Neural progenitor cell (in vitro differentiated cells): ENCODE results near the gene GABBR1. TPM values are rescaled to one million over a fixed set of nuclear protein-coding genes. Genes with fewer than 3 reads are reported as not detected.

ENCODE experiments used
- DNase-seq: peaks from one replicate; pipeline ENCODE4 v3.0.0-alpha.2; 2016; ENCODE audit warnings: low spot score
- H2AFZ ChIP-seq: fragments of 200-600 bp; sonication (generic); replicated peaks from 2 replicates; pipeline ENCODE4 v1.6.1; 2016; ENCODE audit warnings: antibody characterized with exemption
- H3F3A ChIP-seq: fragments of 200-600 bp; sonication (generic); 2 replicates; pipeline ENCODE4 v1.6.1; 2016; ENCODE audit warnings: antibody characterized with exemption, low read depth
- H3K27ac ChIP-seq: fragments of 200-600 bp; sonication (generic); 2 replicates; pipeline ENCODE4 v1.5.1; 2016; ENCODE audit warnings: mild to moderate bottlenecking
- H3K27me3 ChIP-seq: fragments of 200-600 bp; sonication (generic); 2 replicates; pipeline ENCODE4 v1.6.1; 2016; ENCODE audit warnings: mild to moderate bottlenecking, moderate library complexity
- H3K36me3 ChIP-seq: fragments of 200-600 bp; sonication (generic); 2 replicates; pipeline ENCODE4 v1.5.1; 2016
- H3K4me1 ChIP-seq: fragments of 200-600 bp; sonication (generic); 2 replicates; pipeline ENCODE4 v1.6.1; 2016; ENCODE audit warnings: mixed run types
- H3K4me2 ChIP-seq: fragments of 200-600 bp; sonication (generic); 2 replicates; pipeline ENCODE4 v1.6.1; 2016
- H3K4me3 ChIP-seq: fragments of 200-600 bp; sonication (generic); 2 replicates; pipeline ENCODE4 v1.5.1; 2016
- H3K79me2 ChIP-seq: fragments of 200-600 bp; sonication (generic); 2 replicates; pipeline ENCODE4 v1.6.1; 2016; ENCODE audit warnings: low read depth
- H3K9ac ChIP-seq: fragments of 200-600 bp; sonication (generic); 2 replicates; pipeline ENCODE4 v1.6.1; 2016
- H3K9me3 ChIP-seq: fragments of 200-600 bp; sonication (generic); 2 replicates; pipeline ENCODE4 v1.5.1; 2016; ENCODE audit warnings: low read depth
- H4K20me1 ChIP-seq: fragments of 200-600 bp; sonication (generic); 2 replicates; pipeline ENCODE4 v1.6.1; 2016; ENCODE audit warnings: low read depth
- H3K27ac Mint-ChIP-seq: 3 replicates; pipeline ENCODE4 v1.8.0; 2021; ENCODE audit warnings: mixed read lengths
- H3K27me3 Mint-ChIP-seq: 2 replicates; pipeline ENCODE4 v1.8.0; 2022; ENCODE audit warnings: low read depth, mild to moderate bottlenecking, inconsistent platforms, moderate library complexity, mixed read lengths; ENCODE audit not compliant: insufficient read depth
- H3K36me3 Mint-ChIP-seq: 3 replicates; pipeline ENCODE4 v1.8.0; 2021; ENCODE audit warnings: mixed read lengths
- H3K4me1 Mint-ChIP-seq: 3 replicates; pipeline ENCODE4 v1.8.0; 2021; ENCODE audit warnings: mixed read lengths
- H3K4me3 Mint-ChIP-seq: 3 replicates; pipeline ENCODE4 v1.8.0; 2021; ENCODE audit warnings: mild to moderate bottlenecking, moderate library complexity, mixed read lengths
- H3K9me3 Mint-ChIP-seq: 3 replicates; pipeline ENCODE4 v1.8.0; 2020; ENCODE audit warnings: mixed read lengths
- CTCF ChIP-seq: fragments of 200-600 bp; sonication (generic); IDR thresholded peaks from 2 replicates; pipeline ENCODE4 v1.5.1; 2017; ENCODE audit warnings: antibody characterized with exemption, mild to moderate bottlenecking
- EZH2 ChIP-seq: fragments of 200-600 bp; sonication (generic); IDR thresholded peaks from 2 replicates; pipeline ENCODE4 v1.6.1; 2017; ENCODE audit warnings: antibody characterized with exemption, mild to moderate bottlenecking, moderate library complexity
- EZH2phosphoT487 ChIP-seq: fragments of 200-600 bp; sonication (generic); IDR thresholded peaks from 2 replicates; pipeline ENCODE4 v1.6.1; 2017; ENCODE audit warnings: antibody characterized with exemption
- total RNA-seq: library from RNA; depleted of rRNA; stranded (reverse); fragments of >200 nt; gene quantifications from 2 replicates; pipeline ENCODE4 v1.2.3, GENCODE V29; 2015; ENCODE audit warnings: low replicate concordance

The GABBR1 gene
- total RNA-seq, 1 donor from 2014 or later = 25.4 TPM

GRCh38 chr6:29520232-29520631 is 112.8 kb downstream of the GABBR1 start:
- H3K9ac ChIP-seq = no peak overlapping the region
- no peaks in the 10 kb centered on the region for H3K79me2 ChIP-seq
- no peak overlapping the region for H2AFZ ChIP-seq
- Mint-ChIP-seq H3K27me3 (peaks cover 4% of the 10 kb centered on the region), H3K27ac (no peak overlapping the region), H3K4me3 (no peak overlapping the region), H3K4me1 (no peaks in the 10 kb centered on the region), H3K9me3 (peaks cover 17% of the 10 kb centered on the region), H3K36me3 (no peaks in the 10 kb centered on the region)
- no peak overlapping the region for H3K4me3 ChIP-seq
- H3K27ac ChIP-seq = no peak overlapping the region
- no peaks in the 10 kb centered on the region for H3F3A ChIP-seq
- no peaks in the 10 kb centered on the region for H4K20me1 ChIP-seq
- H3K4me2 ChIP-seq = no peak overlapping the region
- H3K36me3 ChIP-seq = no peaks in the 10 kb centered on the region
- no peaks in the 10 kb centered on the region for H3K27me3 ChIP-seq
- H3K9me3 ChIP-seq = peaks cover 16% of the 10 kb centered on the region
- H3K4me1 ChIP-seq = peaks cover 5% of the 10 kb centered on the region
- DNase-seq = no peak
- TF ChIP-seq CTCF = no peak
- no peak for TF ChIP-seq EZH2phosphoT487
- TF ChIP-seq EZH2 = no peak

- no peaks in the 10 kb centered on the region for H3K27me3 ChIP-seq
- H4K20me1 ChIP-seq = no peaks in the 10 kb centered on the region
- H3K27ac ChIP-seq = no peak overlapping the region
- peaks cover 16% of the 10 kb centered on the region for H3K9me3 ChIP-seq
- no peak overlapping the region for H3K27ac Mint-ChIP-seq
- no peak overlapping the region for H3K9ac ChIP-seq
- H3K36me3 Mint-ChIP-seq = no peaks in the 10 kb centered on the region
- H3K4me3 Mint-ChIP-seq = no peak overlapping the region
- H3K27me3 Mint-ChIP-seq = peaks cover 4% of the 10 kb centered on the region
- H3K4me1 ChIP-seq = no peaks in the 10 kb centered on the region
- peaks cover 18% of the 10 kb centered on the region for H3K9me3 Mint-ChIP-seq
- no peak overlapping the region for H3K4me3 ChIP-seq
- no peaks in the 10 kb centered on the region for H3K36me3 ChIP-seq
- no peaks in the 10 kb centered on the region for H3F3A ChIP-seq
- no peak for DNase-seq
- no peak overlapping the region for H3K4me2 ChIP-seq
- no peak overlapping the region for H2AFZ ChIP-seq
- no peaks in the 10 kb centered on the region for H3K4me1 Mint-ChIP-seq
- TF ChIP-seq CTCF = no peak
- no peak for TF ChIP-seq EZH2
- TF ChIP-seq EZH2phosphoT487 = no peak
- H3K79me2 ChIP-seq = no peaks in the 10 kb centered on the region
These were observed 113.5 kb downstream of the GABBR1 start for GRCh38 chr6:29519291-29520010.

GRCh38 chr6:29517728-29518440 is 115.1 kb downstream of the GABBR1 start:
- H3K4me1 ChIP-seq = no peaks in the 10 kb centered on the region
- no peaks in the 10 kb centered on the region for H3K79me2 ChIP-seq
- no peak for TF ChIP-seq EZH2
- TF ChIP-seq EZH2phosphoT487 = no peak
- TF ChIP-seq CTCF = no peak
- no peaks in the 10 kb centered on the region for H3K36me3 ChIP-seq
- H3K4me3 ChIP-seq = no peak overlapping the region
- no peaks in the 10 kb centered on the region for H3K4me1 Mint-ChIP-seq
- no peak overlapping the region for H3K27ac Mint-ChIP-seq
- no peaks in the 10 kb centered on the region for H3K27me3 ChIP-seq
- no peak overlapping the region for H3K4me2 ChIP-seq
- H3K27ac ChIP-seq = no peak overlapping the region
- H3K9me3 ChIP-seq = peaks cover 8% of the 10 kb centered on the region
- no peaks in the 10 kb centered on the region for H4K20me1 ChIP-seq
- no peak overlapping the region for H3K9ac ChIP-seq
- no peak for DNase-seq
- no peaks in the 10 kb centered on the region for H3K36me3 Mint-ChIP-seq
- no peak overlapping the region for H2AFZ ChIP-seq
- peaks cover 11% of the 10 kb centered on the region for H3K9me3 Mint-ChIP-seq
- H3K4me3 Mint-ChIP-seq = no peak overlapping the region
- no peaks in the 10 kb centered on the region for H3F3A ChIP-seq
- peaks cover 4% of the 10 kb centered on the region for H3K27me3 Mint-ChIP-seq
